Posterior vena cava (tissue), 2 donors: ENCODE data around the gene MYH10. TPM values are rescaled to one million over a fixed set of nuclear protein-coding genes. Genes with fewer than 3 reads are reported as not detected.

Experiments
- DNase-seq: peaks from one replicate; pipeline ENCODE4 v3.0.0-alpha.2; 2020; ENCODE audit warnings: low spot score
- intact Hi-C, 2 donors: fragments of 100-400 bp; cut with DNase I; formaldehyde crosslinking; loops; one replicate each; pipeline versions ENCODE4 v1.14.1 to v1.14.2; 2022 to 2023
- total RNA-seq, 2 donors: library from RNA; stranded (reverse); fragmentation: NEBNext Ultra II Directional; extraction: Animal tissue kit (Norgen Biotek cat#: 25700); gene quantifications; one replicate each; pipeline ENCODE4 v1.2.1, GENCODE V29; 2021
- donor health status: DM: yes; HTN: yes; CAD: no.
- donor health status: DM: yes; HTN: yes; CAD: no.

Gene MYH10
- total RNA-seq, 2 donors from 2014 or later, result 232 to 233 TPM

DNA sequence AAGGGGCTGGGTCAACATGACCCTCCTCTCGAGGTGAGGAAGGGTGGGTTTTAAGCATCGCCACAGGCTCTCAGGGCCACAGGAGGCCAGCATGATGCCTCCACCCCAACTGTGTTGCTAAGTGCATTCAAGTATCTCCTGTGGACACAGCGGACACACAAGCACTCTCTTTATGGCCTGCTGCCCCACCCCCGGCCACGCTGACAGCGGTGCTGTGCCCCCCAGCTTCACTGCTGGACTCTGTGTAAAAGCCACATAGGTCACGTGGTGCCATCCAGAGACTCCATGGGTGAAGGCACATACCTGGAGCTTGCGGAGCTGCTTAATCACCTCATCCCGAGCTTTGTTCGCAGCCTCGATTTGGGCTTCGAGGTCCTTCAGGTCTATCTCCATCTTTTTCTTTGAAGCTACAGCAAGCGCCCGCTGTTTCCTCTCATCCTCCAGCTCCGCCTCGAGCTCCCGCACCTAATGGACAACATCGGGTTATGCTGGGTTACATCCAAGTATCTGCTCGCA, 143.3 kb downstream of the MYH10 start:
- no peak for DNase-seq
- intact Hi-C loops, result no loop called here

DNA sequence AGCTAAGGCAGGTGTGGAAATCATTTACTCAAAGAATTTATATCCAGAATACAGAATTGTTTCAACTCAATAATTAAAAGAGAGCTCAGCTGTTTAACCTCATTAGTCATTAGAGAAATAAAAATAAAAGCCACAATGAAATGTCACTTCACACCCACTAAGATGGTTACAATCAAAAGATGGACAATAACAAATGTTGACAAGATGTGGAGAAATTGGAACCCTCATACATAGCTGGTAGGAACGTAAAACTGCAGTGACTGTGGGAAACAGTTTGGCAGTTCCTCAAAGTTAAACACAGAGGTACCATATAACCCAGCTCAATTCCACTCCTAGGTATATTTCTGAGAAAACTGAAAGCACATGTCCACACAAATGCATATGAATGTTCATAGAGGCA, 145.0 kb downstream of the MYH10 start:
- intact Hi-C loops, result no loop called here

GRCh38 chr17:8484465-8484864, 146.1 kb downstream of the MYH10 start:
- intact Hi-C loops, result loop anchor here in 1 of 2 donors (1.0 kb wide), 1 partner anchor 27 kb away; no protein-coding TSS in a partner anchor
- no peak for DNase-seq

More for the DNA sequence above, 145.0 kb downstream of the MYH10 start:
- DNase-seq, result no peak

DNA sequence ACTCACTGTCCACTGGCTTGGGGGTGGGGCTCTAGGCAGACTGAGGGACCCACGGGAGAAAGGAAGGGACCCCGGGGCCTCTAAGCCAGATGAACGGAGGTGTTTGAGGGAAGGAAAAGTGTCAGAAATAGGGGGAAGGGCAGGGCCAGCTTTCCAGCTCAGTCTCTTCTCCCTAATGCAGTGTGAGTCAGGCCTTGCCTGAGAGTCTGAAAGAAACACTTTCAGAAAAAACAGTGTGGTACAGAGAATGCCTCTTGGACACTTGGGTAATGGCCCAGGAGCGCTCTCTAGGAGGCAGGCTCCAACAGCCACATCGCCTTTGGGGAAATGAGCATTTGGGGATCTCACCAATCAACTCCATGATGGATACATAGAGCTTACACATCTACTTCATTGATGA, 148.0 kb downstream of the MYH10 start:
- intact Hi-C loops, result no loop called here

GRCh38 chr17:8481703-8482102, 148.8 kb downstream of the MYH10 start:
- intact Hi-C loops, result no loop called here

More for the DNA sequence above, 148.0 kb downstream of the MYH10 start:
- DNase-seq, result no peak

DNA sequence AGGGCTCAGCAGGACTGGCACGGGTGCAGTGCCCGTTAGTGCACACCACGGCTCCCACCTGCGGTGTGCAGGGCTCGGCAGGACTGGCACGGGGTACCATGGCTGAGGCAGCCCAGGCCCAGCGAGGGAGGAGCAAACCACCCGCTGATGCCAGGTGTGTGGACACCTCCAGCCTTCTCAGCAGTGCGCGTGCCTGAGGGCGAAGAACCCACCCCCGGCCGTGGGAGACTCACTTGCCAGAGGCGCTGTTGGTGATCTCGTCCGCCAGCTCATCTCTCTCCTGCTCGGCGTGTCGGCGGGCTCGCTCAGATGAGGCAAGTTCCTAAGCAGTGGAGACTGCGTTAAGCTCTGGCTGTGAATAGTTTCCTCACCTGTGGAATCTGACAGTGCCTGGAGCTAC, 149.4 kb downstream of the MYH10 start:
- DNase-seq, result no peak
- intact Hi-C loops, result no loop called here

More at GRCh38 chr17:8481703-8482102, 148.8 kb downstream of the MYH10 start:
- no peak for DNase-seq

DNA sequence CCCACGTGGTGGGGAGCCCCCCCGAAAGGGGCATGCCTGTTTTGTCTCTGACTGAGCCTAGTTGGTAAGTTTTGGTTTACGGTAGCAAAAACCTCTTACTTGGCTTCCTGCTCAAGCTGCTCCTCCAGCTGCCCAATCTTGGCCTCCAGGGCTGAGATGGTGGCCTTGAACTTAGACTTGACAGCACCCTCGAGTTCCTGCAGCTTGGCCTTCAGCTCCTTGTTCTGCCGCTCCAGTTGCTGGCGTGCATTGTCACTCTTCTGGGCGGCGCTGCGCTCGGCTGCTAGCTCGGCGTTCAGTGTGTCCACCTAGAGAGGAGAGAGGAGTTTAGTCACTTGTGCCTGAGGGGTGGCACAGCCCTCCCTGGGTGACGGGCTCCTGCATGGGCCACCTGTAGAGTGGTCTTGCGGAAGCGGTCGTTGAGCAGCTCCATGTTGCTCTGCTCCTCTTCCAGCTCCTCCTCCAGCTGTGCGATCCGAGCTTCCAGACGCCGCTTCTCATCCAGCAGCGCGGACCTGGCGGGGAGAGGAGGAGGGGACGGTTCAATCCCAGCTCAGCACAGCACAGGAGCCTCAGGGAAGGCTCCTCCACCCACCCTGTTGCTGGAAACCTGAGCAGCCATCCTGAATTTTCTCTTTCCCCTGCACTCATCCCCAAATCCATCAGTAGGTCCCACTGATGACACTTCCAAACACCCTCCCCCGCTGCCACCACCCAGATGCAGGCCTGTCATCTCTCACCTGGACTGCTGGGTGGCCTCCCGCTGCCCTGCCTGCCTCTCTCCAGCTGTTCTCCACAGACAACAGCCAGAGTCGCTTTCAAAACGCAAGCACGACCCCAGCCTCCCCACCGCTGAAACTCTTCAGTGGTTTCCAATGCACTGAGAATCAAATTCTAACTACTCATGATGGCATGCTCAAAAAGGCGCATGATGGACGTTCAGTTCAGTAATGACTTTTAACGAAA, 150.2 kb downstream of the MYH10 start:
- intact Hi-C loops, result no loop called here
- DNase-seq, result no peak

GRCh38 chr17:8479431-8479947, 151.0 kb downstream of the MYH10 start:
- intact Hi-C loops, result no loop called here
- no peak for DNase-seq

GRCh38 chr17:8477715-8478441, 152.6 kb downstream of the MYH10 start:
- intact Hi-C loops, result no loop called here
- no peak for DNase-seq

- no peak for DNase-seq
- intact Hi-C loops, result no loop called here
Measured at GRCh38 chr17:8477171-8477570, 153.4 kb downstream of the MYH10 start.

GRCh38 chr17:8476741-8477140, 153.8 kb downstream of the MYH10 start:
- DNase-seq, result no peak
- intact Hi-C loops, result no loop called here

DNA sequence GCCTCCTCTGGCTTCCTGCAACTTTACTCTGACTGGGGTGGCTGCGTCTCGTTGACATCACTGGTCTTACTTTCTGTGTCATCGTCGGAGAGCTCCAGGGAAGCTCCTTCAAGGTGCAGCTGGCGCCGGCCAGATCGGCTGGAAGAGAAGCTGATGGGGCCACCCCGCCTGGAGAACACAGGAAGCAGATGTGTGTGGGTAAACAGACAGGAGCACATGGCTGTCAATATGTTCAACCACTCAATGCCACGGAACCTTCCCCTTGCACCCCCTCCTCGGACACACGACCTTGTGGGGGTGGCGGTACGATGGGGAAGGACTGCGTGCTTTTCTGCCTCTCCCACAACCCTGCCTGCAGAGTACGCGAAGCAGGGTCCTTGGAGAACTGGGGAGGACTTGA, 154.7 kb downstream of the MYH10 start:
- DNase-seq, result no peak

GRCh38 chr17:8475227-8475626, 155.3 kb downstream of the MYH10 start:
- no peak for DNase-seq
- intact Hi-C loops, result no loop called here

More for the DNA sequence above, 154.7 kb downstream of the MYH10 start:
- intact Hi-C loops, result no loop called here

DNA sequence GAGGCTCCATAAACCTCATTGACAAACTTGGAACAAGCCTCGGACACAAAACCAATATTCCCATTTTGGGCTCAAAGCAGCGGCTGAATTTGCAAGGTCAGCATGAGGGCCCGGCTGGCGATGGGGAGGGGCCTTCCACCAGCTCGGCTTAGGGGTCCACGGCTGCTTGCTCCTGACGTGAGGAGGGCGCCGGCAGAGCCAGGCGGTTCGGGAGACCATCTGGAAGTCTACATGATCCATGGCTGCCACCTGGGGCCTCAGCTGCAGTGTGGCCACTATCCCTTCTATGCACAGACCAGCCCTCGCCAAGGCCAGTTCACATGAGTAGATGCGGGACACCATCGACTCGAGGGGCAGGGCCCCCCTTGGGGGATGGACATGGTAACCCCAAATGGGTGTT, 155.7 kb downstream of the MYH10 start:
- intact Hi-C loops, result no loop called here
- DNase-seq, result no peak

- intact Hi-C loops, result no loop called here
- DNase-seq, result no peak
Measured at GRCh38 chr17:8473451-8474192, 156.9 kb downstream of the MYH10 start.

DNA sequence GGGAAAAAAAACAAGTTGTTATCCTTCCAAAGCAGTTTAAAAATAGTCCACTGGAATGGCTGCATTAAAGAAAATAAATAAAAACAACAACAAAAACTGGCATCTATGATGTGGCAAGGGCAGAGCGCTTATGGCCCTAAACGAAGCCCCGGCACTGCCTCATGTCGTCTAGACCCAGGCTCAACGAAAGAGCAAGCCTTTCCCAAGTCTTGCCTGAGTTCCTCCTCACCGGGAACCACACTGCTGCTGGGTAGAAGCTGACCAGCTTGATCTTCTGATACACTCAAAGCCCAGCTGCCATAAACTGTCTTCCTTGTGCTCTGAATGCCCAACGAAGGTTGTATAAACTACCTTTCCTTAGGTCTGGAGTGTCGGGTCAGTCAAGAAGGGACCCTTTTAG, 157.9 kb downstream of the MYH10 start:
- no peak for DNase-seq
- intact Hi-C loops, result no loop called here

DNA sequence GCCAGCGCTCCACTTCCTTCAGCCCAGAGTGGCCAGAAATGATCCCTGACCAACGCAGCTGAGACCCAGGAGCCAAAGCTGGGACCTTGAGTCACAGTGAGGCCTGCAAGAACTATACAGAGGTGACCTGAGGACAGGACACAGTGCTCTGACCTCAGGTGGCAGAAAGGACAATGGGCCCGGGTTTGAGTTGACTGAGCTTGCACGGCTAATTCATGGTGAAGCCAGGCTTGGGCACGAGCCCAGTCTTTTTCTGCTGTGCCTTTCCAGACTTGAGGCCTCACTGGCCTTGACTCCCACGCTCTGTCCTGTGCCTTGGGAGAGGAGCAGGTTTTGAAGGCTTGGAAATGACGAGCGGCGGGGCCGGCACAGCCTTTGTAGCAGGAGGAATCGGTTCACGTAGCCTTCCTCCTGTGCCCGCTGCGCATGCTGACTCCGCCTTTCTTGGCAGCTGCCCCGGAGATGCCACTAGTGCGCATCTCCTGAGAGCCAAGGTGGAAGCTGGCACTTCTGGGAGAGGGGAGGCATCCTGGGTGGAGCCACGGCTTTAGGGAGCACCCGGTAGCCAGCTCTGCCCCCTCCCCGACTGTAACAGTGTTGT, 160.0 kb downstream of the MYH10 start:
- intact Hi-C loops, result no loop called here
- no peak for DNase-seq

DNA sequence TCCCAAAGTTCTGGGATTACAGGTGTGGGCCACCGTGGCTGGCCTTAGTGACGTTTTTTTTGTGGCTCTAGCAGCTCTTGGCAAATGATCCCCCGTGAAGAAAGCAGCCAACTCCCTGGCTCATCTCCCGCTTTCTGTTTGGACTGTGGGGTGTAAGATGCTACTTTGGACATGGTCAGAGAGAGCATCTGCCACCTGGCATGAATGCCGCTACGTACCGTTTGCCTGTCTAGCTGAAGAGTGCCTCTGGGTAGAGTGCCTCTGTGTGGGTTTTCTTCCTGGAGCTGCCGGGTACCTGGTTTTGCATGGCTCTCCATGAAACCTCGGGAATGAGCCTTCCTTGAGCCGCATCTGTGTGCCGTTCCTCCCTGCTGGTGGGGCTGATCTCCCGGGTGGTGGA, 160.6 kb downstream of the MYH10 start:
- no peak for DNase-seq
- intact Hi-C loops, result no loop called here

DNA sequence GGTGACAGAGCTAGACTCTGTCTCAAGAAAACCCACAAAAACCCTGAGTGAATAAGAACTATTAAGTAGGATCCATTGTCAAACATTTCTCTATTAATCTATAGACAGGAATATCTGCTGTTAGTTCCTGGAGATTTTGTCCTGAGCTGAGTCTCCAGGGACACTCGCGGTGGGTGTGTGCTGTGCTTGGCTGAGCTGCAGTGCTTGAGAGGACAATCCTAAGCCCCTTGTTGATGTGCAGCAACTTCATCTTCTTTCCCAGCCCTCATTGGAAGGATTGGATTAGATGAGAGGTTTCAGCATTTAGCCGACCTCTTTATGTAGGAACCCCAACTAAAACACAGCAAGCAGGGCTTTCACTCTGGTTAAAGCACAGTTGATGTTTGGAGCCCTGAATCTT, 161.5 kb downstream of the MYH10 start:
- intact Hi-C loops, result no loop called here
- DNase-seq, result no peak
